GM12891 (cell line): ENCODE measurements around the gene ARFGEF2.

Source experiments
- DNase-seq: peaks from one replicate; pipeline ENCODE4 v3.0.0; 2011; ENCODE audit warnings: low spot score; ENCODE audit not compliant: insufficient read length
- FAIRE-seq: peaks from 2 replicates; lab custom pipeline; 2011; peaks lifted over from hg19 to GRCh38; lab: Jason Lieb, UNC
- PAX5 ChIP-seq: IDR thresholded peaks from 2 replicates; pipeline ENCODE4 v1.6.1; 2011; ENCODE audit warnings: low read length, moderate library complexity, mild to moderate bottlenecking; ENCODE audit not compliant: insufficient read depth, severe bottlenecking
- POLR2A ChIP-seq: IDR thresholded peaks from 2 replicates; pipeline ENCODE4 v1.6.1; 2011; ENCODE audit warnings: low read depth, low read length, control low read depth
- POLR2AphosphoS5 ChIP-seq: IDR thresholded peaks from 2 replicates; pipeline ENCODE4 v1.6.1; 2011; ENCODE audit warnings: low read depth, low read length, control low read depth
- POU2F2 ChIP-seq: IDR thresholded peaks from 2 replicates; pipeline ENCODE4 v1.6.1; 2011; ENCODE audit warnings: low read depth, mild to moderate bottlenecking, control low read depth, low read length, moderate library complexity
- SPI1 ChIP-seq: IDR thresholded peaks from 2 replicates; pipeline ENCODE4 v1.6.1; 2011; ENCODE audit warnings: low read depth, low read length, control low read depth
- TAF1 ChIP-seq: IDR thresholded peaks from 2 replicates; pipeline ENCODE4 v1.6.1; 2011; ENCODE audit warnings: low read depth, low read length, control low read depth

The ARFGEF2 gene

GRCh38 chr20:48937674-48938073 lies 16.2 kb downstream of the ARFGEF2 start:
- no peak for DNase-seq
- TF ChIP-seq POU2F2: no peak
- no peak for TF ChIP-seq PAX5
- no peak for TF ChIP-seq POLR2A
- no peak for TF ChIP-seq TAF1
- no peak for TF ChIP-seq SPI1
- no peak for TF ChIP-seq POLR2AphosphoS5
- no peak for FAIRE-seq

GRCh38 chr20:48938670-48939069 lies 17.2 kb downstream of the ARFGEF2 start:
- no peak for TF ChIP-seq TAF1
- no peak for DNase-seq
- no peak for FAIRE-seq

GRCh38 chr20:48940170-48940569 lies 18.7 kb downstream of the ARFGEF2 start:
- DNase-seq (no peak), FAIRE-seq (no peak)
- TF ChIP-seq POLR2A (no peak), POLR2AphosphoS5 (no peak), PAX5 (no peak), SPI1 (no peak), POU2F2 (no peak), TAF1 (no peak)

- TF ChIP-seq TAF1 (no peak), PAX5 (no peak), POLR2AphosphoS5 (no peak), POLR2A (no peak), SPI1 (no peak), POU2F2 (no peak)
- no peak for FAIRE-seq
- no peak for DNase-seq
These were observed 20.0 kb downstream of the ARFGEF2 start for GRCh38 chr20:48941467-48941866.

DNA sequence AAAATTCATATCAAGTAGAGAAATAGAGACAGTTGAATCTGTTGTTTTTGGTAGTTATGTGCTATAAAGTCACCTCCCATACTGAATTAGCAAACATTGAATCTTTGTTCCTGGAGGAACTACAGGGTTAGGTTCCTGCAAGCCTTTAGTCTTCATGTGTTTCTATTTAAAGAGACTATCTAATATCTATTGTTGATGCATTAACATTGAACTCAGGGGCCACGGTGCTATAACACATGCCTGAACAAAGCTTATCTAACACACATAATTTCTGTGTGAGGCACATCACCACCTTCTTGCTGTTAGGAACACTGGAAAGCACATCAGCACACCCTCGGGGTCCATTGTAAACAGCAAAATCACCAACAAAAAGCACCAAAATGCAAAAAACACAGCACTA lies 21.2 kb downstream of the ARFGEF2 start:
- TF ChIP-seq PAX5 (no peak), SPI1 (no peak), POU2F2 (no peak), TAF1 (no peak), POLR2AphosphoS5 (no peak), POLR2A (no peak)
- FAIRE-seq (no peak), DNase-seq (no peak)

GRCh38 chr20:48944663-48945297 lies 23.3 kb downstream of the ARFGEF2 start:
- FAIRE-seq (no peak), DNase-seq (no peak)
- TF ChIP-seq POU2F2: no peak
- TF ChIP-seq PAX5: no peak
- no peak for TF ChIP-seq POLR2A
- no peak for TF ChIP-seq POLR2AphosphoS5
- TF ChIP-seq TAF1: no peak
- no peak for TF ChIP-seq SPI1

DNA sequence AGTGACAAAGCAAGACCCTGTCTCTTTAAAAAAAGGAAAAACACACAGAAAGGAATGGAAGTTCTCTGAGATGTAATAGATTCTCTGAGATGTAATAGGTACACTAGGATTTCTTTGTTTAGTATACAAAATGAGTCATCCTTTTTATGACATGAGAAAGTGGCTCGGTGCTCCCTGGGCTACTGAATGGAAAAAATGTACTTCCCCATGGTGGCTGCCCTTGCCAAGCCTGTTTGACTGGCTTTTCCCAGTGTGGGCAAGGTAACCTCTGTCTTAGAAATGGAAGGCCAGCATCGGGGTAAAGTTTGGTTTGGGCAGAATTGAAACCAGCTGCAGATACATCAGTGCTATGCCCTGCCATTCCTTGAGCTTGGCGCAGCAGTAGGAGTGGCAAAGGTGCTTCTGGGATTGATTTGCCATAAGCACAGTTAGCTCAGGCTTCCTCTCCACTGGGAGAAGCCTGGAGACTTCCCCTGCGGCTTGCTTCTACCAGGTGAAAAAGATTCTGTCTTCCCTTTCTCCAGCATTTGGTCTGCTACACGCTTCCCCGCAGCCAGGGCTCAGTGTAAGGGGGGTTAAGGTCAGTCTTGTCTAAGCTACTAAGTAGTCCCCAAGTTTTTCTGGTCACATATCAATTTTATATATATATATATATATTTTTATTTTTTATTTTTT lies 24.5 kb downstream of the ARFGEF2 start:
- TF ChIP-seq POLR2A (no peak), TAF1 (no peak), SPI1 (no peak), POLR2AphosphoS5 (no peak), PAX5 (no peak), POU2F2 (no peak)
- DNase-seq: no peak
- FAIRE-seq: no peak

DNA sequence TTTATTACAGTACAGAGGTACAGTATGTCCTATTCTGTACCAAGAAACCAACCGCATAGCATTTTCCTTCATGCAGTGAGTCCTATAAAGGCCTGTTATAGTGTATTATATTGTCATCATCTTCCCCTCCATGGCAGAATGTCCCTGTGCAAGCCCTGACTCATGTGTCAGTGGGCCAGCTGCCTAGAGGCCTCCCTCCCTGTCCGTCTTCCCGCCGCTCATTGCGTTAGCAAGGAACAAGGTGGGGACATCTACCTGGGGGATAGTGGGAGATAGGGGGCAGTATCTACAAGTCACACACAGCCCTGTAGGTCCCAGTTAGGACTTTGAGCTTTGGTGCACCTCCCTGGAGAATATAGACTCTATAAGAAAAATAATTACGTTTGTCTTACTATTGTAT lies 27.1 kb downstream of the ARFGEF2 start:
- FAIRE-seq (no peak), DNase-seq (no peak)
- TF ChIP-seq TAF1 (no peak), POU2F2 (no peak), SPI1 (no peak), POLR2A (no peak), PAX5 (no peak), POLR2AphosphoS5 (no peak)

DNA sequence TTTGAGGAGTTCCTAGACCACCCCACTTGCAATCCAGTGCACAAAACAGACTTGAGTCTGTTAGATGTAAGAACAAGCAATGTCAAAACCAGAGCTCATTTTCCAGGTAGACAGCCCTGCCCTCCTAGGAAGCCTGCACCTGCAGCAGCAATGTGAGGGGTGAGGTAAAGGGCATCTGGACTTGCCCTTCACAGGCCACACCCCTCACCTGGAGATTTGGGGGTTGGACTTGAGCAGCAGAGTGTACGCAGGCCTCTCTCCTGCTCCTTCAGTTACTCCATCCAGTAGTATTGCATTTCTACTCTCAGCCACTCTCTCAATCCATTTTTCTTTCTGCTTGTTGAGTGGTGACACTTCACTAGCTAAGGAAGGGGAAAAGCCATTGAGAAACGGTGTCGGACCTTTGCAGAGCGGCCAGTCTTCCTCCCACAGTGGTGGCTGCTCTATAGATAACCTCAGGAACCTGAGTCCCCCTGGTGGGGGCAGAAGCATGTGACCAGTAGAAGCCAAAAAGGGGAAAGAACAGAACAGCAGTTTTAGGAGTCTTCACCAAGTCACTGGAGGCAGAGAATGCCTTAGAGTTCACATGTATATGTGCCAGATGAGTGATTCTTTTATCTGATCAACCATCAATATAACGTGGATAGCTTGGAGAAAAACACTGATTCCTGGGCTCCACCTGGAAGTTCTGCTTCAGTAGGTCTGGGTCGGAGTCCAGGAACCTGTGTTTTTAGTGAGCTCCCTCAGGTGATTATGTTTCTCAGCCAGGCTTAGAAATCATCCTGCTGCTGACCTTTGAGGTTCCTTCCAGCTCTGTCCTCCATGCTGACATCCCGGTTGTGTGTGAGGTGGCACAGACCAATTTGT lies 28.0 kb downstream of the ARFGEF2 start:
- DNase-seq (no peak), FAIRE-seq (no peak)
- TF ChIP-seq POU2F2: no peak
- no peak for TF ChIP-seq TAF1
- no peak for TF ChIP-seq SPI1
- no peak for TF ChIP-seq PAX5
- TF ChIP-seq POLR2A: no peak
- TF ChIP-seq POLR2AphosphoS5: no peak
